ENCODE measurements around the gene ZNF774. TPM values are rescaled to one million over a fixed set of nuclear protein-coding genes. Genes with fewer than 3 reads are reported as not detected.

The ZNF774 gene
- total RNA-seq, 4 donors from 2014 or later, result 2.1 to 17.1 (median 5.4) TPM

DNA sequence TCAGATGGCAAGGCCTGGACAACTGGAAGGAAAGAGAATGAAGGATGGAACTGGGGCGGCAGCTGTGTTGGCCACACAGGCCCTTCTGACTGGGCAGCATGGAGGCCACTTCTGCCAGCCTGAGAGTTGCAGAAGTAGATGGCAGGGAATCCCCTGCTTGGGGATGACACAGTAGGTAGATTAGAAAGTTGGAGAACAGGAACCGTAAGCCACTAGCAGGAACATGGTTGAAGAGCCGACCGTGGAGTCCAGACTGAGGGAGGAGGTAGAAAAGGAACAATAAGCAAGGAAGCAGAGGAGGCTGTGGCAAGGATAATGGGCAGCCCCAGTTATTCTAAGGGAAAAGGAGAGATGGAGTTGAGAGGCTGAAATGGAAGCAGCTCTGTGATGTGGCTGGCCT, 26.4 kb upstream of the ZNF774 start:
- Histone ChIP-seq H3K36me3 (no peaks in the 10 kb centered on the region), H3K27me3 (no peaks in the 10 kb centered on the region), H3K4me1 (no peaks in the 10 kb centered on the region), H3K27ac (no peak overlapping the region), H3K4me3 (no peak overlapping the region), H3K9me3 (no peaks in the 10 kb centered on the region)
- in situ Hi-C loops (cut with MboI; ENCODE audit: low sequenced_read_pairs in 4 of 4), result loop anchor here in 2 of 4 donors (10.0 to 25.0 kb wide), 2 partner anchors 149 to 162 kb away; no protein-coding TSS in a partner anchor
- TF ChIP-seq POLR2A (IDR thresholded peaks at IDR 0.05), result no peak
- TF ChIP-seq, protein P1, sequence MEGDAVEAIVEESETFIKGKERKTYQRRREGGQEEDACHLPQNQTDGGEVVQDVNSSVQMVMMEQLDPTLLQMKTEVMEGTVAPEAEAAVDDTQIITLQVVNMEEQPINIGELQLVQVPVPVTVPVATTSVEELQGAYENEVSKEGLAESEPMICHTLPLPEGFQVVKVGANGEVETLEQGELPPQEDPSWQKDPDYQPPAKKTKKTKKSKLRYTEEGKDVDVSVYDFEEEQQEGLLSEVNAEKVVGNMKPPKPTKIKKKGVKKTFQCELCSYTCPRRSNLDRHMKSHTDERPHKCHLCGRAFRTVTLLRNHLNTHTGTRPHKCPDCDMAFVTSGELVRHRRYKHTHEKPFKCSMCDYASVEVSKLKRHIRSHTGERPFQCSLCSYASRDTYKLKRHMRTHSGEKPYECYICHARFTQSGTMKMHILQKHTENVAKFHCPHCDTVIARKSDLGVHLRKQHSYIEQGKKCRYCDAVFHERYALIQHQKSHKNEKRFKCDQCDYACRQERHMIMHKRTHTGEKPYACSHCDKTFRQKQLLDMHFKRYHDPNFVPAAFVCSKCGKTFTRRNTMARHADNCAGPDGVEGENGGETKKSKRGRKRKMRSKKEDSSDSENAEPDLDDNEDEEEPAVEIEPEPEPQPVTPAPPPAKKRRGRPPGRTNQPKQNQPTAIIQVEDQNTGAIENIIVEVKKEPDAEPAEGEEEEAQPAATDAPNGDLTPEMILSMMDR (IDR thresholded peaks at IDR 0.05 in 4 of 5, conservative IDR thresholded peaks at IDR 0.05 in 1 of 5), result no peak
- intact Hi-C loops (cut with DNase I; ENCODE audit: low total_unique reads), result loop anchor here (10.0 kb wide), 1 partner anchor 559 kb away; the partner anchor contains the start of gene FES
- DNase-seq (no peak), ATAC-seq (no peak)

DNA sequence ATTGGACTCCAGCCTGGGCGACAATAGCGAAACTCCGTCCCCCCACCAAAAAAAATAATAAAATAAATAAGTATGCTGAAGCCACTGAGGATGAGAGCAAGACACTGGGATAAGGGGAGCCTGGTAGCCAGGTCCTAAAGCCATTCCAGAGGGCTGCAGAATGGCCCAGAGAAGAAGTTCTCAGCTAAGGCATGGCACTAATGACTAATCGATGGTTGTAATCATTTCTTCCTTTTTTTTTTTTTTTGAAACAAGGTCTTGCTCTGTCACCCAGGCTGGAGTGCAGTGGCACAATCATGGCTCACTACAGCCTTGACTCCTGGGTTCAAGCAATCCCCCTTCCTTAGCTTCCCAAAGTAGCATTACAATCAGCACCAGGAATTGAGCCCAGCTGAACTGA, 25.6 kb upstream of the ZNF774 start:
- H3K9me3 ChIP-seq, result no peaks in the 10 kb centered on the region
- no peak overlapping the region for H3K4me3 ChIP-seq
- no peak for DNase-seq
- H3K27me3 ChIP-seq, result no peaks in the 10 kb centered on the region
- in situ Hi-C loops (cut with MboI; ENCODE audit: low sequenced_read_pairs in 4 of 4), result loop anchor here in 2 of 4 donors (10.0 to 25.0 kb wide), 2 partner anchors 148 to 161 kb away; no protein-coding TSS in a partner anchor
- H3K36me3 ChIP-seq, result no peaks in the 10 kb centered on the region
- no peak overlapping the region for H3K27ac ChIP-seq
- intact Hi-C loops (cut with DNase I; ENCODE audit: low total_unique reads), result loop anchor here (10.0 kb wide), 1 partner anchor 558 kb away; the partner anchor contains the start of gene FES
- no peak for ATAC-seq
- TF ChIP-seq POLR2A (IDR thresholded peaks at IDR 0.05), result no peak
- TF ChIP-seq, protein P1 (IDR thresholded peaks at IDR 0.05 in 4 of 5, conservative IDR thresholded peaks at IDR 0.05 in 1 of 5), result no peak
- H3K4me1 ChIP-seq, result no peaks in the 10 kb centered on the region

DNA sequence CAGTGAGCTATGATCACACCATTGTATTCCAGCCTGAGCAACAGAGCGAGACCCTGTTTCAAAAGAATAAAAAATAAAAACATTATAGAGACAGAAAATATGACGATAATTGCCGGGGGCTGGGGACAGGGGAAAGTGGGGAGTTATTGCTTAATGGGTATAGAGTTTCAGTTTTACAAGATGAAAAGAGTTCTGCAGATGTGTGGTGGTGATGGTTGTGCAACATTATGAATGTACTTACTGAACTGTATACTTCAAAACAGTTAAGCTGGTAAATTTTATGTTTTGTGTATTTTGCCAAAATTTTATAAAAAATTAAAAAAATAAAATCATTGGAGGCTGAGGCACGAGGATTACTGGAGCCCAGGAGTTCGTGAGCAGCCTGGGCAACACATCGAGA, 24.8 kb upstream of the ZNF774 start:
- intact Hi-C loops (cut with DNase I; ENCODE audit: low total_unique reads), result loop anchor here (10.0 kb wide), 1 partner anchor 557 kb away; the partner anchor contains the start of gene FES
- no peaks in the 10 kb centered on the region for H3K9me3 ChIP-seq
- no peaks in the 10 kb centered on the region for H3K27me3 ChIP-seq
- H3K36me3 ChIP-seq, result no peaks in the 10 kb centered on the region
- ATAC-seq (no peak), DNase-seq (no peak)
- in situ Hi-C loops (cut with MboI; ENCODE audit: low sequenced_read_pairs in 4 of 4), result loop anchor here in 2 of 4 donors (10.0 to 25.0 kb wide), 2 partner anchors 147 to 160 kb away; no protein-coding TSS in a partner anchor
- H3K4me1 ChIP-seq, result no peaks in the 10 kb centered on the region
- H3K27ac ChIP-seq, result no peak overlapping the region
- H3K4me3 ChIP-seq, result no peak overlapping the region
- no peak for TF ChIP-seq POLR2A (IDR thresholded peaks at IDR 0.05)
- TF ChIP-seq, protein P1 (IDR thresholded peaks at IDR 0.05 in 4 of 5, conservative IDR thresholded peaks at IDR 0.05 in 1 of 5), result no peak

DNA sequence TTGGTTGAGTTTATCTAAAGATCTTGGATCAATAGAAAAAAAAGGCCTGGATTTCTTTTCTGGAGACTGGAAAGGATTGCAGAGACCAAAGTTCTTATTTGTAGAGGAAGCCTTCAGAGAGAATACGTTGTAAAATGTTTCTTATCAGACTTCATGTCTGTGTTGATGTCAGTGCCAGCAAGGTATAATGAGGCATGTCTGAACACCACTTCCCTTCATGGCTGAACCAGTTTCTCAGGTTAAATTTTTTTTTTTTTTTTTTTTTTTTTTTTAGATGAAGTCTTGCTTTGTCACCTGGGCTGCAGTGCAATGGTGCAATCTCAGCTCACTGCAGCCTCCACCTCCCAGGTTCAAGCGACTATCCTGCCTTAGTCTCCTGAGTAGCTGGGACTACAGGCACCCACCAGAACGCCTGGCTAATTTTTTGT, 17.8 kb upstream of the ZNF774 start:
- intact Hi-C loops (cut with DNase I; ENCODE audit: low total_unique reads) (no loop called here), in situ Hi-C loops (cut with MboI; ENCODE audit: low sequenced_read_pairs in 4 of 4) (loop anchor here in 1 of 4 donors (25.0 kb wide), 1 partner anchor 153 kb away; no protein-coding TSS in a partner anchor)
- H3K36me3 ChIP-seq, result no peaks in the 10 kb centered on the region
- no peaks in the 10 kb centered on the region for H3K4me1 ChIP-seq
- H3K27ac ChIP-seq, result no peak overlapping the region
- no peak for TF ChIP-seq POLR2A (IDR thresholded peaks at IDR 0.05)
- TF ChIP-seq, protein P1 (IDR thresholded peaks at IDR 0.05 in 4 of 5, conservative IDR thresholded peaks at IDR 0.05 in 1 of 5), result no peak
- DNase-seq (no peak), ATAC-seq (no peak)
- H3K27me3 ChIP-seq, result no peaks in the 10 kb centered on the region
- no peaks in the 10 kb centered on the region for H3K9me3 ChIP-seq
- no peak overlapping the region for H3K4me3 ChIP-seq

All from gastrocnemius medialis (tissue), 4 donors.